Measurements from ENCODE around the gene WFDC11. TPM values are rescaled to one million over a fixed set of nuclear protein-coding genes. Genes with fewer than 3 reads are reported as not detected.
A peak's percentile ranks its signal among the peaks of the same experiment; 100 is the strongest.

WFDC11 gene
- total and polyA plus RNA-seq, 2 donors (not counting 3 experiments of a cell fraction or from before 2014, with no cell fraction given), result not detected

- Histone ChIP-seq H3K4me2 (ENCODE audit: insufficient read depth, low read length) (no peak overlapping the region), H3K4me3 (replicated peaks in 1 of 3; ENCODE audit: insufficient read depth in 1 of 3, low read depth in 1 of 3, low read length in 3 of 3) (no peak overlapping the region), H4K20me1 (replicated peaks; ENCODE audit: control insufficient read depth, extremely low read depth, insufficient read depth, low read length) (no peaks in the 10 kb centered on the region), H3K36me3 (ENCODE audit: control insufficient read depth in 2 of 2, extremely low read depth in 1 of 2, insufficient read depth in 2 of 2, low read length in 2 of 2) (no peaks in the 10 kb centered on the region), H2AFZ (ENCODE audit: low read depth, low read length) (no peak overlapping the region), H3K9me1 (replicated peaks; ENCODE audit: control insufficient read depth, extremely low read depth, insufficient read depth, low read length) (no peaks in the 10 kb centered on the region), H3K9me3 (replicated peaks; ENCODE audit: control insufficient read depth, insufficient read depth, low read length) (no peaks in the 10 kb centered on the region), H3K79me2 (ENCODE audit: control insufficient read depth, insufficient read depth, low read length) (no peaks in the 10 kb centered on the region), H3K27me3 (ENCODE audit: control insufficient read depth in 2 of 2, insufficient read depth in 2 of 2, low read length in 2 of 2) (no peaks in the 10 kb centered on the region), H3K27ac (ENCODE audit: insufficient read depth, low read depth, low read length) (no peak overlapping the region), H3K9ac (replicated peaks; ENCODE audit: extremely low read depth, insufficient read depth, low read length) (no peak overlapping the region), H3K4me1 (ENCODE audit: control insufficient read depth, extremely low read depth, insufficient read depth, low read length) (no peaks in the 10 kb centered on the region)
- CTCF ChIA-PET, result no interaction called here
- DNase-seq (ENCODE audit: low read depth, low spot score) (no peak), FAIRE-seq (no peak)
- dilution Hi-C loops (cut with MboI; ENCODE audit: extremely low pct_ligation_motif_present, low sequenced_read_pairs), result no loop called here
- no peak for TF ChIP-seq JUN (IDR thresholded peaks at IDR 0.05; ENCODE audit: borderline replicate concordance, insufficient read depth, insufficient read length, low read depth)
- peak in 1 of 2 donors; percentile 7 for TF ChIP-seq CTCF (IDR thresholded peaks at IDR 0.05; ENCODE audit: extremely low read depth in 1 of 2, insufficient read depth in 1 of 2, low read depth in 1 of 2, low read length in 2 of 2)
- intact Hi-C loops (cut with micrococcal nuclease), result no loop called here
- POLR2A ChIA-PET, result no interaction called here
- no TSS peak for BruUV-seq (replicated peaks)
Observed at GRCh38 chr20:45685896-45686295, 15.9 kb upstream of the WFDC11 start.

- no peak for DNase-seq (ENCODE audit: low read depth, low spot score)
- ChIA-PET CTCF (no interaction called here), POLR2A (no interaction called here)
- Histone ChIP-seq H3K79me2 (ENCODE audit: control insufficient read depth, insufficient read depth, low read length) (no peaks in the 10 kb centered on the region), H3K4me2 (ENCODE audit: insufficient read depth, low read length) (no peak overlapping the region), H3K4me3 (replicated peaks in 1 of 3; ENCODE audit: insufficient read depth in 1 of 3, low read depth in 1 of 3, low read length in 3 of 3) (no peak overlapping the region), H3K27me3 (ENCODE audit: control insufficient read depth in 2 of 2, insufficient read depth in 2 of 2, low read length in 2 of 2) (no peaks in the 10 kb centered on the region), H3K9me3 (replicated peaks; ENCODE audit: control insufficient read depth, insufficient read depth, low read length) (no peaks in the 10 kb centered on the region), H3K9ac (replicated peaks; ENCODE audit: extremely low read depth, insufficient read depth, low read length) (no peak overlapping the region), H3K4me1 (ENCODE audit: control insufficient read depth, extremely low read depth, insufficient read depth, low read length) (no peaks in the 10 kb centered on the region), H3K9me1 (replicated peaks; ENCODE audit: control insufficient read depth, extremely low read depth, insufficient read depth, low read length) (no peaks in the 10 kb centered on the region), H2AFZ (ENCODE audit: low read depth, low read length) (no peak overlapping the region), H4K20me1 (replicated peaks; ENCODE audit: control insufficient read depth, extremely low read depth, insufficient read depth, low read length) (no peaks in the 10 kb centered on the region), H3K36me3 (ENCODE audit: control insufficient read depth in 2 of 2, extremely low read depth in 1 of 2, insufficient read depth in 2 of 2, low read length in 2 of 2) (no peaks in the 10 kb centered on the region), H3K27ac (ENCODE audit: insufficient read depth, low read depth, low read length) (no peak overlapping the region)
- TF ChIP-seq GATA2 (IDR thresholded peaks at IDR 0.05; ENCODE audit: insufficient read depth, insufficient read length, low read depth, low read length), result no peak
- intact Hi-C loops (cut with micrococcal nuclease) (no loop called here), dilution Hi-C loops (cut with MboI; ENCODE audit: extremely low pct_ligation_motif_present, low sequenced_read_pairs) (no loop called here)
- no TSS peak for BruUV-seq (replicated peaks)
- FAIRE-seq, result no peak
Observed at GRCh38 chr20:45679650-45680049, 9.6 kb upstream of the WFDC11 start.

Measured in endothelial cell of umbilical vein (primary cell).